ENCODE results near the gene AGBL5.
"Not testable (repeated sequence)": the region's sequence is repeated elsewhere in the genome, so short reads cannot be mapped to it uniquely, and the experiment has no call there.

Gene AGBL5

DNA sequence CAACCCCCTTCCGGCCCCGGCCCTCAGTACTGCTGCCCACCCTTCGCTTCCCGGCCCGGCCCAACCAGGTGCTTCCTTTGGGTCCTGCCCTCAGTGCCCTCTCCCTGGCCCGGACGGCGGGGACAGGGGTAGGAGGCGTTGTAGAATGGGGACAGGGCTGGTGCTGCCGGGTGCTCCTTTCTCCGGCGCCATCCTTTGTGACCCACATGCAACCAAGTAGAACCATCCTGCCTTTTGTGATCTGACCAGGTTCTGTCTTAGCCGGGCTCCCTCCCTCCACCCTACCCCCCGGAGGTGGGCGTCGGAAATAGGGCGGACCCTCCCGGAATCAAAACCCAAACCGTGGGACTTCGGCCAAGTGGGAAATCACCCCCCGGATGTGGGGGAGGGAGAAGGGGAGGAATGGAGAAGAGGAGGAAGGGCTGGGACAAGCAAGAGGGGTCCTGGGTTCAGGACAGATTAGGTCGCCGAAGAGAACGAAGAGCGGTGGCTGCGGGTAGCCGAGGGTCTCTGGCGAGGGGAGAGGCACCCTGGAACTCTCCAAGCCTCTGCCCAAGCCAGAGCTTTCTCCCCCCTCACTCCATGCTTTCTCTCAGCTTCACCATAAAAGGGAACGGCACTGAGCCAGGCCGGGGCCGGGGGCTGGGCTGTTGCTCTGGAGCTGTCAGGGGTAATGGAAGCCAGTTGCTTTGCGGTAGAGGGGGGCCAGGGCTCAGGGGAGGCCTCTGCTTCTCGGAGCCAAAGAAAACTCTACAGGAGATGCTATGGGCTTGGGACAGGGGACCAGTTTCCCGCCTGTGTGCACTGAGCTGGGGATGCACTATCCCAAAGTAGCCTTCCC is 20.7 kb downstream of the AGBL5 start:
- Mint-ChIP-seq H3K36me3 (peaks cover 18 to 29% of the 10 kb centered on the region in 2 donors), H3K27ac (peak overlapping the region; percentile 88), H3K9me3 (peaks cover 0 to 2% of the 10 kb centered on the region in 2 donors), H3K27me3 (no peaks in the 10 kb centered on the region), H3K4me1 (peaks cover 50 to 75% of the 10 kb centered on the region in 2 donors), H3K4me3 (peak overlapping the region; percentile 88 to 94)
- no peak for ATAC-seq (replicated peaks)
- no peak for DNase-seq

DNA sequence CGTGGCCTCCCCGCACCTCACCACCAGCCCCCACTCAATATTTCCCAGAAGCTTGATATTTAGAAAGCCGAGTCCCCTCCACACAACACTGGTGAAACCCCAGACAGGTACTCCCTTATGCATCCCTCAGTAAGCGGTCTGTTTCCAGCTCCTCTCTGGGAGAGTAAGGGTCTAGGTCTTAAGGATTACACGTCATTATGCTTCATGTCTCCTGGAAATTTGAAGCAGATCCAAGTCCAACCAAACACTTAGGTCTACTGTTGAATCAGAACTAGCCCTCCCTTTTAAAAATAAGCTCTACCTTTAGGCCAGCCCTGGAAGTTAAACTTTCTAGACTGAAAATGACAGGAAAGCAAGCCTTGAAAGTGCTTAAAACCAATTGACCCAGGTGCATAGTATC is 21.5 kb downstream of the AGBL5 start:
- H3K9me3 Mint-ChIP-seq, result peaks cover 0 to 3% of the 10 kb centered on the region in 2 donors
- DNase-seq, result no peak
- peaks cover 0 to 3% of the 10 kb centered on the region in 2 donors for H3K27me3 Mint-ChIP-seq
- H3K27ac Mint-ChIP-seq, result peak overlapping the region; percentile 21
- H3K4me1 Mint-ChIP-seq, result peaks cover 55 to 77% of the 10 kb centered on the region in 2 donors
- ATAC-seq (replicated peaks), result no peak
- H3K36me3 Mint-ChIP-seq, result peaks cover 18 to 25% of the 10 kb centered on the region in 2 donors
- peak overlapping the region; percentile 88 to 94 for H3K4me3 Mint-ChIP-seq

- peaks cover 12 to 17% of the 10 kb centered on the region in 2 donors for H3K36me3 Mint-ChIP-seq
- peaks cover 4 to 11% of the 10 kb centered on the region in 2 donors for H3K27me3 Mint-ChIP-seq
- no peak for DNase-seq
- H3K9me3 Mint-ChIP-seq, result peaks cover 0 to 3% of the 10 kb centered on the region in 2 donors
- peaks cover 49 to 77% of the 10 kb centered on the region in 2 donors for H3K4me1 Mint-ChIP-seq
- H3K4me3 Mint-ChIP-seq, result no peak overlapping the region
- ATAC-seq (replicated peaks), result no peak
- H3K27ac Mint-ChIP-seq, result peak overlapping the region; percentile 4
Observed at GRCh38 chr2:27073782-27074181, 22.3 kb downstream of the AGBL5 start.

DNA sequence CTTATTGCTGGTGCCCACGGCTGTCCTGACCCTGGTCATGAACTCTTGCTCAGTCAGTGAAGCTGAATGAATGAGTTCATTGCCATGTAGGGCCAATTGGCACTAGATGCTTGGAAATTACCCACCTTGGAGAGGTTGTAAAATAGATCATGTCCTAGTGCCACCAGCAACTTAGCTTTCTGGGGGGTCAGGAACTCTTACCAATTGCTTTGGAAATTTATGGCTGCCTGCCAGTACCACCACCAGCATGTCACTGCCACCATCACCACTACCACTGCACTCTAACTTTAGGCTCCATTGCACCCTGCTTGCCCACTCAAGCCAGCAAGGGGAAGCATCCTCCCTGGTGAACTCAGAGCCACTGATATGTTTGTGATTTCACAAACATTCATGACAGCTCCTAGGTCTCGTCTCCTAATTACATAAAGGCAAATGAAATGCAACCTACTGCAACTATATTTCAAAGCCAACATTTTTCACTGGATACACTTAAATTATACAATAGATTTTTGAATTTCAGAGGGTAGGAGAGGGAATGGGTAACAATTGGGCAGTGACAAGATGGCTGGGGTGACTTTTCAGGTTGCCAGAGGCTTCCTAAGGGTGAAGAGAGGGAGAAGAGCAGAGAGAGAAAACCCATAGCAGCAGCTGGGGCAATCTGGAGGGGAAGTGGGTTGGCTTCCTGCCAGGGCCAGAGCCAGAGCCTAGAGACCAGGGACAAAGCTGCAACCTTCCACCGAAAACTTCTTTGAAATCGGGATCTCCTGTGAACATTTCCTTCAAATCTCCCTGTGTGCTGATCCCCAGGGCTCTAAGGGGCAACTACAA is 23.5 kb downstream of the AGBL5 start:
- peaks cover 40 to 67% of the 10 kb centered on the region in 2 donors for H3K4me1 Mint-ChIP-seq
- DNase-seq (no peak), ATAC-seq (replicated peaks) (no peak)
- peaks cover 4 to 18% of the 10 kb centered on the region in 2 donors for H3K27me3 Mint-ChIP-seq
- H3K9me3 Mint-ChIP-seq, result peaks cover 0 to 3% of the 10 kb centered on the region in 2 donors
- H3K27ac Mint-ChIP-seq, result no peak overlapping the region
- H3K4me3 Mint-ChIP-seq, result peak overlapping the region in 1 of 2 donors; percentile 40
- peaks cover 1 to 5% of the 10 kb centered on the region in 2 donors for H3K36me3 Mint-ChIP-seq

DNA sequence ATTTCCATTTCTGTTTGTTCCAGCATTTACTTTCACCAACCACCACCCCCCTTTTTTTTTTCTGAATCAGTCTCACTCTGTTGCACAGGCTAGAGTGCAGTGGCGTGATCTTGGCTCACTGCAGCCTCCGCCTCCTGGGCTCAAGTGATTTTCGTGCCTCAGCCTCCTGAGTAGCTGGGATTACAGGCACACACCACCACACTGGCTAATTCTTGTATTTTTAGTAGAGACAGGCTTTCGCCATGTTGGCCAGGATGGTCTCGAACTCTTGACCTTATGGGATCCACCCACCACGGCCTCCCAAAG is 24.1 kb downstream of the AGBL5 start:
- H3K27ac Mint-ChIP-seq; H3K9me3 Mint-ChIP-seq; H3K36me3 Mint-ChIP-seq; DNase-seq; ATAC-seq (replicated peaks): not testable (repeated sequence)
- Mint-ChIP-seq H3K4me1 (peaks cover 41 to 67% of the 10 kb centered on the region in 2 donors), H3K27me3 (peaks cover 4 to 18% of the 10 kb centered on the region in 2 donors), H3K4me3 (peak overlapping the region in 1 of 2 donors; percentile 40)

DNA sequence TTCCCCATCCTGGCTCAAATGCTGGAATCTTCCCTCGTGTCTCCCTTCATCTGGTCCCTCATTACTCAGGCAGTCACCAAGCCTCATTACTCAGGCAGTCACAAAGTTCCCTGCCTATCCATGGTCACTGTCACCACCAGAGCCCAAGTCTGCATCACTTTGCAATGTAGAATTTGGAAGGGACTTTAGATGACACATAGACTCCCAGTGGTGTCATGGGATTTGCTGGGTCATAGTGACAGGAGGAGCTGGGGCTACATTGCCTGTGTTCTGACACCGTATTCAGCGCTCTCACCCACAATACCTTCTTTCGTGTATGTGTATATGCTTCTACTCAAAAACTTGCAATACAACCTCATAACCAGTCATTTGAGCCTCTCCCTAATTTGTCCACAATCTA is 24.9 kb downstream of the AGBL5 start:
- Mint-ChIP-seq H3K4me1 (peaks cover 45 to 71% of the 10 kb centered on the region in 2 donors), H3K4me3 (no peak overlapping the region), H3K27ac (no peak overlapping the region)

DNA sequence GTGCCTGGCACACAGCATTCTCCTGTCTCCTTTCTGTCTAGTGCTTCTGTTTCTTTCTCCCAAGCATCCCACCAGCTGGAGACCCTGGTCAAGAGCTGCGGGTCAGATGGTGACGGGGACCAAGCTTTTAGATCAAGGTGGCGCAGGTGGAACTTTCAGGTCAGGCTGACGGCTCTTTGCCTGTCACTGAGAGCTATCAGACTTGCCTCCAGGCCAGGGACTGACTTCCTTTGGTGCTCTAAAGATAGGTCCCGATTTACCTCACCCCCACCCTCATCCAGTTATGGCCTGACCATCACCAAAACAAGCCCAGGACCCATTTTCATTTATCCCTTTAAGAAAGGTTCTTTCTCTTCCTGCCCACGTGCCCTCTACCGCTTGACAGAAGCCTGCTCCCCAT is 25.8 kb downstream of the AGBL5 start:
- peaks cover 4 to 18% of the 10 kb centered on the region in 2 donors for H3K27me3 Mint-ChIP-seq
- H3K4me3 Mint-ChIP-seq, result no peak overlapping the region
- no peaks in the 10 kb centered on the region for H3K36me3 Mint-ChIP-seq
- ATAC-seq (replicated peaks) (no peak), DNase-seq (no peak)
- H3K27ac Mint-ChIP-seq, result peak overlapping the region; percentile 65
- peaks cover 46 to 72% of the 10 kb centered on the region in 2 donors for H3K4me1 Mint-ChIP-seq
- H3K9me3 Mint-ChIP-seq, result peaks cover 0 to 3% of the 10 kb centered on the region in 2 donors

More for the DNA sequence above, 24.9 kb downstream of the AGBL5 start:
- DNase-seq, result no peak
- Mint-ChIP-seq H3K36me3 (no peaks in the 10 kb centered on the region), H3K27me3 (peaks cover 4 to 18% of the 10 kb centered on the region in 2 donors), H3K9me3 (peaks cover 0 to 3% of the 10 kb centered on the region in 2 donors)
- no peak for ATAC-seq (replicated peaks)

- ATAC-seq (replicated peaks) (no peak), DNase-seq (no peak)
- H3K4me1 Mint-ChIP-seq, result peaks cover 38 to 64% of the 10 kb centered on the region in 2 donors
- H3K27ac Mint-ChIP-seq, result peak within 1 kb of the TSS; percentile 65
- peak within 1 kb of the TSS in 1 of 2 donors; percentile 43 for H3K4me3 Mint-ChIP-seq
- H3K36me3 Mint-ChIP-seq, result no peaks in the 10 kb centered on the region
- peaks cover 0 to 3% of the 10 kb centered on the region in 2 donors for H3K9me3 Mint-ChIP-seq
- H3K27me3 Mint-ChIP-seq, result peaks cover 4 to 18% of the 10 kb centered on the region in 2 donors
Observed at GRCh38 chr2:27078267-27079194, 27.1 kb downstream of the AGBL5 start, which contains the start of gene EMILIN1. EMILIN1 (plus strand) TSS chr2:27078615; CDS start chr2:27079066, 451 bp downstream.

DNA sequence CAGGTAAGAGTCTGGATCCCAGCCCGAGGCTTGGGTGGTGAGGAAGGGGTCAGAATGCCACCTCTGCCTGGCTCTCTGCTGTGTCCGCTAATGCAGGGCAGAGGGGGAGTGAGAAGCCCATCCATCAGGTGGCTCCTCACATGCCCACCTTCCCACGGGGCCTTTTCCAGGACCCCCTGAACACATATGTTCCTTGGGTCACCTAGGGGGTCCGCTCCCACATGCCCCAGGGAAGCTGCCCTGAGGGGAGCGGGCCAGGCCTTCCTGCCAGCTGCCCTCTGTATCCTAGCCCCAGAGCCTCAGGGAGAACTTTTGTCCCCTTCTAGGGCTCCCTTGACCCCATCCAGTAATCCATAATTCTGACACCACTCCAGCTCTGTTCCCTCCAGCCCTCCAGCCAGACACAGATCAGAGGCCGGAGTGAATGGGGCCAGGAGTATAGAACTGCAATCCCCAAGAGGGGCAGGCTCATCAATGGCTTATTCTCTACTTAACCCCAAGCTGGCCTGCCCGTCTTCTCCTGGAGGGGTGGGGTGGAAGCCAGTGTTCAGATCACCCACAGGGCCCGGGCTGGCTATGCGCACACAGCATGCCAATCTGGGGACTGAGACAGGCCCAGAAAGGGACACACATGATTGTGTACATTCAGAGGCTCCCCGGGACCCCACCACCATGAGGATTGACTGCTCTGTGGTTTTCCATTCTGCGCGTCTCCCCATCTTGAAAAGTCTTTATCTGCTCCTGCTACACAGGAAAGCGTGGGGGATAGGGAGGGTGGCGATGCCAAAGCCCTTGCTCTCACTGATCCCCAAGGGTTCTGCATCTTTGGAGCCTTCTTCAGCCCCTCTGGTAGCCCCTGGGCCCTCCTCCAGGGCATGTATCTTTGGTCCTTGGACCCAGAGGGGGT is 28.0 kb downstream of the AGBL5 start:
- DNase-seq, result no peak
- Mint-ChIP-seq H3K36me3 (no peaks in the 10 kb centered on the region), H3K4me3 (no peak overlapping the region), H3K27me3 (peaks cover 4 to 18% of the 10 kb centered on the region in 2 donors), H3K9me3 (peaks cover 0 to 3% of the 10 kb centered on the region in 2 donors), H3K4me1 (peaks cover 35 to 62% of the 10 kb centered on the region in 2 donors), H3K27ac (peak overlapping the region; percentile 56)
- no peak for ATAC-seq (replicated peaks)

DNA sequence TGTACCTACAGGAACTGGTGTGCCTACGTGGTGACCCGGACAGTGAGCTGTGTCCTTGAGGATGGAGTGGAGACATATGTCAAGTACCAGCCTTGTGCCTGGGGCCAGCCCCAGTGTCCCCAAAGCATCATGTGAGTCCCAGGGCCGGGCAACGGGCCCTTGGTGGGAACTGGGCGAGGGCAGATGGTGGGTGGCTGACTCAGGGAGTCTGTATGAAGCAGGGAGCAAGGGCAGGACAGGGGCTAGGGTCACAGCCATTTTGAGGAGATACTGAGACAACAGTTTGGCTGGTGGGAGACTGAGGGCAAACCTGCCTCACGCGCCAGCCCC is 28.6 kb downstream of the AGBL5 start:
- no peak for DNase-seq
- peak overlapping the region; percentile 51 for H3K27ac Mint-ChIP-seq
- no peak for ATAC-seq (replicated peaks)
- peaks cover 4 to 18% of the 10 kb centered on the region in 2 donors for H3K27me3 Mint-ChIP-seq
- H3K4me3 Mint-ChIP-seq, result peak overlapping the region in 1 of 2 donors; percentile 1
- H3K36me3 Mint-ChIP-seq, result no peaks in the 10 kb centered on the region
- H3K9me3 Mint-ChIP-seq, result peaks cover 0 to 3% of the 10 kb centered on the region in 2 donors
- peaks cover 30 to 58% of the 10 kb centered on the region in 2 donors for H3K4me1 Mint-ChIP-seq

DNA sequence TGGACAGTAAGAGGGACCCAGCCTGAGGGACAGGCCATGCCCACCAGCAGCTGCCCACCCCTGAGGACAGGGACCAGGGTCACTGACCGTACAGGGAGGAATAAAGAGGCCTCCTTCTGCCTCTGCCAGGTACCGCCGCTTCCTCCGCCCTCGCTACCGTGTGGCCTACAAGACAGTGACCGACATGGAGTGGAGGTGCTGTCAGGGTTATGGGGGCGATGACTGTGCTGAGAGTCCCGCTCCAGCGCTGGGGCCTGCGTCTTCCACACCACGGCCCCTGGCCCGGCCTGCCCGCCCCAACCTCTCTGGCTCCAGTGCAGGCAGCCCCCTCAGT is 29.1 kb downstream of the AGBL5 start:
- Mint-ChIP-seq H3K9me3 (peaks cover 0 to 3% of the 10 kb centered on the region in 2 donors), H3K27me3 (peaks cover 4 to 18% of the 10 kb centered on the region in 2 donors), H3K4me1 (peaks cover 31 to 58% of the 10 kb centered on the region in 2 donors), H3K4me3 (no peak overlapping the region), H3K27ac (peak overlapping the region; percentile 94), H3K36me3 (no peaks in the 10 kb centered on the region)
- DNase-seq, result no peak
- no peak for ATAC-seq (replicated peaks)

DNA sequence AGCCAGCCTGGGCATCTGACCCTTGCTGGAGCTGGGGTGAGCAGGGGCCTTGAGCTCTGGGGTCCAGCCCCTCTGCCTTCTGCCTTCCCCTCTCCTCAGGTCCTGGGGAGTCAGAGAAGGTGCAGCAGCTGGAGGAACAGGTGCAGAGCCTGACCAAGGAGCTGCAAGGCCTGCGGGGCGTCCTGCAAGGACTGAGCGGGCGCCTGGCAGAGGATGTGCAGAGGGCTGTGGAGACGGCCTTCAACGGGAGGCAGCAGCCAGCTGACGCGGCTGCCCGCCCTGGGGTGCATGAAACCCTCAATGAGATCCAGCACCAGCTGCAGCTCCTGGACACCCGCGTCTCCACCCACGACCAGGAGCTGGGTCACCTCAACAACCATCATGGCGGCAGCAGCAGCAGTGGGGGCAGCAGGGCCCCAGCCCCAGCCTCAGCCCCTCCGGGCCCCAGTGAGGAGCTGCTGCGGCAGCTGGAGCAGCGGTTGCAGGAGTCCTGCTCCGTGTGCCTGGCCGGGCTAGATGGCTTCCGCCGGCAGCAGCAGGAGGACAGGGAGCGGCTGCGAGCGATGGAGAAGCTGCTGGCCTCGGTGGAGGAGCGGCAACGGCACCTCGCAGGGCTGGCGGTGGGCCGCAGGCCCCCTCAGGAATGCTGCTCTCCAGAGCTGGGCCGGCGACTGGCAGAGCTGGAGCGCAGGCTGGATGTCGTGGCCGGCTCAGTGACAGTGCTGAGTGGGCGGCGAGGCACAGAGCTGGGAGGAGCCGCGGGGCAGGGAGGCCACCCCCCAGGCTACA is 30.7 kb downstream of the AGBL5 start:
- Mint-ChIP-seq H3K27ac (no peak overlapping the region), H3K9me3 (peaks cover 0 to 2% of the 10 kb centered on the region in 2 donors), H3K27me3 (peaks cover 4 to 18% of the 10 kb centered on the region in 2 donors), H3K4me3 (no peak overlapping the region), H3K4me1 (peaks cover 28 to 59% of the 10 kb centered on the region in 2 donors), H3K36me3 (no peaks in the 10 kb centered on the region)
- DNase-seq (no peak), ATAC-seq (replicated peaks) (no peak)

Data from stimulated activated naive B cell treated with anti-CD40 and anti-IgM and Interleukin-4, amounts not matched to agents 10 μg/mL and 1 μg/mL and 100 μg/mL, for 72 hours (primary cell).